K562 (cell line): Measurements from ENCODE around the gene CARMIL1.

Experiments used
- MAZ ChIP-seq, 2 experiments: fragments of 450-650 bp in 1 of 2; sonication (generic) in 1 of 2; formaldehyde crosslinking; IDR thresholded peaks in 1 of 2; conservative IDR thresholded peaks in 1 of 2; 2 replicates each; pipeline versions ENCODE4 v1.4.0 to v1.5.0; 2020; ENCODE audit warnings: mild to moderate bottlenecking in 1 of 2, missing genetic modification reagents in 1 of 2
- NFIC ChIP-seq: fragments of 450-650 bp; IDR thresholded peaks from 2 replicates; pipeline ENCODE4 v1.6.1; 2017; ENCODE audit warnings: mild to moderate bottlenecking, inconsistent platforms
- NFYB ChIP-seq: IDR thresholded peaks from 2 replicates; pipeline ENCODE4 v1.6.1; 2011; ENCODE audit warnings: mild to moderate bottlenecking, moderate library complexity; ENCODE audit not compliant: insufficient read length; ENCODE audit errors: extremely low read depth
- NUFIP1 ChIP-seq: fragments of 450-650 bp; IDR thresholded peaks from 2 replicates; pipeline ENCODE4 v1.6.1; 2018; ENCODE audit not compliant: partially characterized antibody
- POLR2A ChIP-seq: fragments of 450-650 bp; conservative IDR thresholded peaks from 2 replicates; pipeline ENCODE4 v1.6.1; 2016
- POLR2G ChIP-seq: fragments of 200-400 bp; formaldehyde crosslinking; IDR thresholded peaks from 2 replicates; pipeline ENCODE4 v1.6.1; 2017; ENCODE audit warnings: low read depth, mild to moderate bottlenecking, antibody characterized with exemption, low read length, moderate library complexity
- TAF7 ChIP-seq: fragments of 450-650 bp; IDR thresholded peaks from 2 replicates; pipeline ENCODE4 v1.6.1; 2016; ENCODE audit warnings: missing genetic modification characterization, missing compliant biosample characterization
- ZNF24 ChIP-seq: fragments of 450-650 bp; IDR thresholded peaks from 2 replicates; pipeline ENCODE4 v1.6.1; 2016
- ZNF384 ChIP-seq: IDR thresholded peaks from 2 replicates; pipeline ENCODE4 v1.6.1; 2012; ENCODE audit warnings: low read depth, low read length, improper control_type of control experiment
- TF ChIP-seq, protein P1 (sequence below), 3 experiments: fragments of 200-800 bp in 1 of 3; sonication (Bioruptor generic) in 1 of 3; sonication (generic) in 1 of 3; formaldehyde crosslinking in 1 of 3; IDR thresholded peaks; 2 replicates each; pipeline versions ENCODE4 v1.6.1 to v1.8.0; 2016 to 2022; ENCODE audit warnings: mild to moderate bottlenecking in 2 of 3, missing compliant biosample characterization in 2 of 3, missing genetic modification characterization in 2 of 3, missing genetic modification reagents in 1 of 3
- TF ChIP-seq, protein P2 (sequence below): fragments of 250-450 bp; sonication (Bioruptor Pico); IDR thresholded peaks from 2 replicates; pipeline ENCODE4 v1.8.0; 2022; ENCODE audit warnings: moderate library complexity, mild to moderate bottlenecking, inconsistent platforms

DNA sequence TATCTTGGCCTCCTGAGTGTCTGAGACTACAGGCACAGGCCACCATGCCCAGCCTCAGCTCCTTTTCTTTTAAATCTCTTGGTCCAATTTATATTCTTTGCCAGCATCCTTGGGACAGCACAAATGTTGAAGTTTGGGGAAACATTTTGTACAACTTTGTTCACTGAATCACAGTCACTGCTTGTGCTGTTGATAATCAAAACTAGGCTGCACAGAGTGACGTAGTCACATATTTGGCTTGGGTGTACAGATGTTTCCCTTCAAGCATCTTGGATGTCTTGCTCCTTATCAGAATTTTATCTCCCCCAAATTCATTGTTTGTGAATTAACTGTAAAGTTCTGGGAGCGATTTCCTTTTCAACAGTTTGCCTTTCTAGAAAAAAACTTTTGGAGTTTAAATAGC, 17.9 kb downstream of the CARMIL1 start:
- TF ChIP-seq POLR2A: no peak
- no peak for TF ChIP-seq MAZ (CRISPR knock-in tag; conservative IDR thresholded peaks at IDR 0.05 in 1 of 2, IDR thresholded peaks at IDR 0.05 in 1 of 2)
- no peak for TF ChIP-seq NFIC
- TF ChIP-seq ZNF24: no peak
- no peak for TF ChIP-seq POLR2G
- no peak for TF ChIP-seq TAF7 (tag)
- TF ChIP-seq, protein P1, sequence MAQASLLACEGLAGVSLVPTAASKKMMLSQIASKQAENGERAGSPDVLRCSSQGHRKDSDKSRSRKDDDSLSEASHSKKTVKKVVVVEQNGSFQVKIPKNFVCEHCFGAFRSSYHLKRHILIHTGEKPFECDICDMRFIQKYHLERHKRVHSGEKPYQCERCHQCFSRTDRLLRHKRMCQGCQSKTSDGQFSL (CRISPR knock-in tag; IDR thresholded peaks at IDR 0.05): no peak
- TF ChIP-seq, protein P1 (tag; IDR thresholded peaks at IDR 0.05): no peak
- TF ChIP-seq, protein P2, sequence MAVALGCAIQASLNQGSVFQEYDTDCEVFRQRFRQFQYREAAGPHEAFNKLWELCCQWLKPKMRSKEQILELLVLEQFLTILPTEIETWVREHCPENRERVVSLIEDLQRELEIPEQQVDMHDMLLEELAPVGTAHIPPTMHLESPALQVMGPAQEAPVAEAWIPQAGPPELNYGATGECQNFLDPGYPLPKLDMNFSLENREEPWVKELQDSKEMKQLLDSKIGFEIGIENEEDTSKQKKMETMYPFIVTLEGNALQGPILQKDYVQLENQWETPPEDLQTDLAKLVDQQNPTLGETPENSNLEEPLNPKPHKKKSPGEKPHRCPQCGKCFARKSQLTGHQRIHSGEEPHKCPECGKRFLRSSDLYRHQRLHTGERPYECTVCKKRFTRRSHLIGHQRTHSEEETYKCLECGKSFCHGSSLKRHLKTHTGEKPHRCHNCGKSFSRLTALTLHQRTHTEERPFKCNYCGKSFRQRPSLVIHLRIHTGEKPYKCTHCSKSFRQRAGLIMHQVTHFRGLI (CRISPR knock-in tag): no peak
- TF ChIP-seq NFYB: no peak
- no peak for TF ChIP-seq NUFIP1
- TF ChIP-seq ZNF384: no peak
